ENCODE data around the gene RAPGEF3.

Gene RAPGEF3

GRCh38 chr12:47721431-47721973, 37.2 kb downstream of the RAPGEF3 start:
- H3K4me2 ChIP-seq (ENCODE audit: insufficient read depth, low read length), result no peak overlapping the region
- H3K36me3 ChIP-seq (ENCODE audit: insufficient read depth, low read length), result no peaks in the 10 kb centered on the region
- no peaks in the 10 kb centered on the region for H3K79me2 ChIP-seq (ENCODE audit: insufficient read depth, low read length)
- TF ChIP-seq EZH2 (IDR thresholded peaks at IDR 0.05; ENCODE audit: borderline replicate concordance, low read depth, low read length, severe bottlenecking) (no peak), CTCF (IDR thresholded peaks at IDR 0.05; ENCODE audit: borderline replicate concordance, extremely low read depth, low read length, poor library complexity, severe bottlenecking) (no peak)
- H3K27ac ChIP-seq (ENCODE audit: low read length), result no peak overlapping the region
- peak; percentile 70 for ATAC-seq (ENCODE audit: insufficient read depth, low read depth)
- H3K9ac ChIP-seq (ENCODE audit: low read depth, low read length), result no peak overlapping the region
- peak; percentile 40 for DNase-seq
- no peaks in the 10 kb centered on the region for H3K9me3 ChIP-seq (ENCODE audit: insufficient read depth, low read length, severe bottlenecking)
- no peak overlapping the region for H2AFZ ChIP-seq (ENCODE audit: low read depth, low read length)
- no peak overlapping the region for H3K4me3 ChIP-seq (ENCODE audit: low read depth in 1 of 2, low read length in 2 of 2)
- H4K20me1 ChIP-seq (ENCODE audit: insufficient read depth, low read length), result no peaks in the 10 kb centered on the region
- no peaks in the 10 kb centered on the region for H3K27me3 ChIP-seq (ENCODE audit: insufficient read depth, low read length, poor library complexity)
- H3K4me1 ChIP-seq (ENCODE audit: insufficient read depth, low read length), result no peaks in the 10 kb centered on the region

- no peak overlapping the region for H3K4me2 ChIP-seq (ENCODE audit: insufficient read depth, low read length)
- H3K4me1 ChIP-seq (ENCODE audit: insufficient read depth, low read length), result no peaks in the 10 kb centered on the region; the same call in 1 of the 2 replicates
- H3K79me2 ChIP-seq (ENCODE audit: insufficient read depth, low read length), result no peaks in the 10 kb centered on the region
- no peak for ATAC-seq (ENCODE audit: insufficient read depth, low read depth)
- 0 out of 2 replicates have a peak, but pooled peaks cover 2% of the 10 kb centered on the region for H4K20me1 ChIP-seq (ENCODE audit: insufficient read depth, low read length)
- no peak overlapping the region for H3K27ac ChIP-seq (ENCODE audit: low read length)
- no peak for DNase-seq
- H3K36me3 ChIP-seq (ENCODE audit: insufficient read depth, low read length), result no peaks in the 10 kb centered on the region
- H3K9ac ChIP-seq (ENCODE audit: low read depth, low read length), result no peak overlapping the region
- H2AFZ ChIP-seq (ENCODE audit: low read depth, low read length), result no peak overlapping the region
- no peaks in the 10 kb centered on the region for H3K27me3 ChIP-seq (ENCODE audit: insufficient read depth, low read length, poor library complexity)
- no peak for TF ChIP-seq CTCF (IDR thresholded peaks at IDR 0.05; ENCODE audit: borderline replicate concordance, extremely low read depth, low read length, poor library complexity, severe bottlenecking)
- no peak for TF ChIP-seq EZH2 (IDR thresholded peaks at IDR 0.05; ENCODE audit: borderline replicate concordance, low read depth, low read length, severe bottlenecking)
- no peak overlapping the region for H3K4me3 ChIP-seq (ENCODE audit: low read depth in 1 of 2, low read length in 2 of 2)
- no peaks in the 10 kb centered on the region for H3K9me3 ChIP-seq (ENCODE audit: insufficient read depth, low read length, severe bottlenecking)
Observed at GRCh38 chr12:47718531-47718930, 40.1 kb downstream of the RAPGEF3 start.

GRCh38 chr12:47717443-47718193, 41.1 kb downstream of the RAPGEF3 start:
- no peak overlapping the region for H3K27ac ChIP-seq (ENCODE audit: low read length)

More at GRCh38 chr12:47717443-47718193, 41.1 kb downstream of the RAPGEF3 start:
- Histone ChIP-seq H3K79me2 (ENCODE audit: insufficient read depth, low read length) (no peaks in the 10 kb centered on the region), H3K9ac (ENCODE audit: low read depth, low read length) (no peak overlapping the region), H3K27me3 (ENCODE audit: insufficient read depth, low read length, poor library complexity) (no peaks in the 10 kb centered on the region), H4K20me1 (ENCODE audit: insufficient read depth, low read length) (0 out of 2 replicates have a peak, but pooled peaks cover 2% of the 10 kb centered on the region), H3K4me1 (ENCODE audit: insufficient read depth, low read length) (no peaks in the 10 kb centered on the region; the same call in 1 of the 2 replicates), H2AFZ (ENCODE audit: low read depth, low read length) (no peak overlapping the region), H3K4me3 (ENCODE audit: low read depth in 1 of 2, low read length in 2 of 2) (no peak overlapping the region), H3K9me3 (ENCODE audit: insufficient read depth, low read length, severe bottlenecking) (no peaks in the 10 kb centered on the region), H3K36me3 (ENCODE audit: insufficient read depth, low read length) (no peaks in the 10 kb centered on the region), H3K4me2 (ENCODE audit: insufficient read depth, low read length) (no peak overlapping the region)
- DNase-seq, result peak; percentile 38
- peak; percentile 58 for ATAC-seq (ENCODE audit: insufficient read depth, low read depth)
- TF ChIP-seq CTCF (IDR thresholded peaks at IDR 0.05; ENCODE audit: borderline replicate concordance, extremely low read depth, low read length, poor library complexity, severe bottlenecking), result peak; percentile 58
- TF ChIP-seq EZH2 (IDR thresholded peaks at IDR 0.05; ENCODE audit: borderline replicate concordance, low read depth, low read length, severe bottlenecking), result no peak
